MM.1S (cell line): ENCODE data around the gene LRRC14B.

Experiments used
- DNase-seq: peaks from one replicate; pipeline ENCODE4 v3.0.0-alpha.2; 2015
- H2AFZ ChIP-seq: fragments of 300-600 bp; sonication (generic); 2 replicates; pipeline ENCODE4 v1.6.0; 2016; ENCODE audit warnings: antibody characterized with exemption, low read length
- H3F3A ChIP-seq: fragments of 300-600 bp; sonication (generic); 2 replicates; pipeline ENCODE4 v1.6.1; 2016; ENCODE audit warnings: mild to moderate bottlenecking, antibody characterized with exemption, low read length, moderate library complexity, mixed read lengths; ENCODE audit not compliant: insufficient read depth
- H3K27ac ChIP-seq: fragments of 300-600 bp; sonication (generic); 2 replicates; pipeline ENCODE4 v1.5.1; 2016; ENCODE audit warnings: mild to moderate bottlenecking, low read length
- H3K27me3 ChIP-seq: fragments of 300-600 bp; sonication (generic); replicated peaks from 2 replicates; pipeline ENCODE4 v1.6.0; 2016; ENCODE audit warnings: low read length; ENCODE audit not compliant: insufficient read depth
- H3K36me3 ChIP-seq: fragments of 300-600 bp; sonication (generic); replicated peaks from 2 replicates; pipeline ENCODE4 v1.6.1; 2016; ENCODE audit warnings: mild to moderate bottlenecking, low read length, mixed read lengths; ENCODE audit not compliant: insufficient read depth
- H3K4me1 ChIP-seq: fragments of 300-600 bp; sonication (generic); 2 replicates; pipeline ENCODE4 v1.6.1; 2016; ENCODE audit warnings: low read length, mixed read lengths
- H3K4me2 ChIP-seq: fragments of 300-600 bp; sonication (generic); 2 replicates; pipeline ENCODE4 v1.6.0; 2016; ENCODE audit warnings: low read depth, low read length
- H3K4me3 ChIP-seq: fragments of 300-600 bp; sonication (generic); 2 replicates; pipeline ENCODE4 v1.5.1; 2016; ENCODE audit warnings: low read length, mixed read lengths
- H3K79me2 ChIP-seq: fragments of 300-600 bp; sonication (generic); 2 replicates; pipeline ENCODE4 v1.6.1; 2016; ENCODE audit warnings: mixed run types, low read length, mixed read lengths
- H3K9ac ChIP-seq: fragments of 300-600 bp; sonication (generic); 2 replicates; pipeline ENCODE4 v1.6.1; 2016; ENCODE audit warnings: low read length, mixed read lengths
- H3K9me2 ChIP-seq: fragments of 300-600 bp; sonication (generic); replicated peaks from 2 replicates; pipeline ENCODE4 v1.6.1; 2016; ENCODE audit warnings: mild to moderate bottlenecking, low read length, mixed read lengths; ENCODE audit not compliant: insufficient read depth
- H3K9me3 ChIP-seq: fragments of 300-600 bp; sonication (generic); replicated peaks from 2 replicates; pipeline ENCODE4 v1.6.1; 2016; ENCODE audit warnings: mild to moderate bottlenecking, low read length, mixed read lengths; ENCODE audit not compliant: insufficient read depth
- H4K20me1 ChIP-seq: fragments of 300-600 bp; sonication (generic); 2 replicates; pipeline ENCODE4 v1.6.1; 2016; ENCODE audit warnings: mild to moderate bottlenecking, low read length, moderate library complexity, mixed read lengths; ENCODE audit not compliant: insufficient read depth
- EZH2 ChIP-seq: fragments of 300-600 bp; sonication (generic); optimal IDR thresholded peaks from 2 replicates; pipeline ENCODE3; 2017; ENCODE audit warnings: low read depth, mild to moderate bottlenecking, antibody characterized with exemption, low read length, mixed read lengths
- EZH2phosphoT487 ChIP-seq: fragments of 300-600 bp; sonication (generic); IDR thresholded peaks from 2 replicates; pipeline ENCODE4 v1.6.1; 2018; ENCODE audit warnings: antibody characterized with exemption, low read length
- TF ChIP-seq, protein P1 (sequence below): fragments of 300-600 bp; sonication (generic); IDR thresholded peaks from 2 replicates; pipeline ENCODE4 v1.5.1; 2016; ENCODE audit warnings: antibody characterized with exemption, low read length, mixed read lengths

Gene LRRC14B

GRCh38 chr5:153256-153655 lies 38.0 kb upstream of the LRRC14B start:
- Histone ChIP-seq H4K20me1 (no peaks in the 10 kb centered on the region), H3K27me3 (0 out of 2 replicates have a peak, but pooled peaks cover 8% of the 10 kb centered on the region), H3K9me3 (no peaks in the 10 kb centered on the region), H3K9me2 (no peaks in the 10 kb centered on the region), H3K79me2 (no peaks in the 10 kb centered on the region), H3K27ac (no peak overlapping the region), H3K4me1 (no peaks in the 10 kb centered on the region), H3K9ac (no peak overlapping the region), H3K4me3 (no peak overlapping the region), H2AFZ (no peak overlapping the region), H3K36me3 (no peaks in the 10 kb centered on the region), H3F3A (no peaks in the 10 kb centered on the region), H3K4me2 (no peak overlapping the region)
- TF ChIP-seq, protein P1, sequence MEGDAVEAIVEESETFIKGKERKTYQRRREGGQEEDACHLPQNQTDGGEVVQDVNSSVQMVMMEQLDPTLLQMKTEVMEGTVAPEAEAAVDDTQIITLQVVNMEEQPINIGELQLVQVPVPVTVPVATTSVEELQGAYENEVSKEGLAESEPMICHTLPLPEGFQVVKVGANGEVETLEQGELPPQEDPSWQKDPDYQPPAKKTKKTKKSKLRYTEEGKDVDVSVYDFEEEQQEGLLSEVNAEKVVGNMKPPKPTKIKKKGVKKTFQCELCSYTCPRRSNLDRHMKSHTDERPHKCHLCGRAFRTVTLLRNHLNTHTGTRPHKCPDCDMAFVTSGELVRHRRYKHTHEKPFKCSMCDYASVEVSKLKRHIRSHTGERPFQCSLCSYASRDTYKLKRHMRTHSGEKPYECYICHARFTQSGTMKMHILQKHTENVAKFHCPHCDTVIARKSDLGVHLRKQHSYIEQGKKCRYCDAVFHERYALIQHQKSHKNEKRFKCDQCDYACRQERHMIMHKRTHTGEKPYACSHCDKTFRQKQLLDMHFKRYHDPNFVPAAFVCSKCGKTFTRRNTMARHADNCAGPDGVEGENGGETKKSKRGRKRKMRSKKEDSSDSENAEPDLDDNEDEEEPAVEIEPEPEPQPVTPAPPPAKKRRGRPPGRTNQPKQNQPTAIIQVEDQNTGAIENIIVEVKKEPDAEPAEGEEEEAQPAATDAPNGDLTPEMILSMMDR, result no peak
- TF ChIP-seq EZH2, result no peak
- DNase-seq, result no peak

- Histone ChIP-seq H3K27ac (no peak overlapping the region), H3K79me2 (no peaks in the 10 kb centered on the region), H3K9ac (no peak overlapping the region), H3K9me3 (no peaks in the 10 kb centered on the region), H3K4me3 (no peak overlapping the region), H3F3A (no peaks in the 10 kb centered on the region), H4K20me1 (no peaks in the 10 kb centered on the region), H3K27me3 (peaks cover 8% of the 10 kb centered on the region; the same call in 1 of the 2 replicates), H3K36me3 (no peaks in the 10 kb centered on the region), H3K4me2 (no peak overlapping the region), H3K9me2 (no peaks in the 10 kb centered on the region), H3K4me1 (no peaks in the 10 kb centered on the region), H2AFZ (no peak overlapping the region)
- no peak for DNase-seq
- no peak for TF ChIP-seq EZH2
- TF ChIP-seq EZH2phosphoT487, result no peak
- TF ChIP-seq, protein P1, result no peak
These were observed 37.1 kb upstream of the LRRC14B start for GRCh38 chr5:154236-154635.

DNA sequence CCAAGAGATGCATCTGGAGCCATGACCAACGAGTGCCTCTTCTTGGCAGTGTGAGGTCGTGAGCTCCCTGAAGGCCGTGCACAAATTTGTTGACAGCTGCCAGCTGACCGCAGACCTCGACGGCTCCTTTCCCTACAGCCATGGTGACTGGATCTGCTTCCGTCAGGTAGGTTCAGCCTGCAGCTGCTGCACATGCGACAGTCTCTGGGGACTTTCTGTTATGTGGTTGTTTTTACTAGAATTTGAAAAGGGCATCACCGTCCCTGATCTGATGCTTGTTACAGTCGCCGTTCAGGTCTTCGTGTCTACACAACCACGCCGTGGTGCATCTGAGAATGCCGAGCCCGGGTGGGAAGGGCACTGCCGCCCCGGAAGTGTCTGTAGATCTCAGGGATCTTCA lies 36.5 kb upstream of the LRRC14B start:
- TF ChIP-seq EZH2phosphoT487 (no peak), EZH2 (no peak)
- TF ChIP-seq, protein P1, result no peak
- no peaks in the 10 kb centered on the region for H3K9me2 ChIP-seq
- peaks cover 13% of the 10 kb centered on the region for H3K27me3 ChIP-seq
- H2AFZ ChIP-seq, result no peak overlapping the region
- no peaks in the 10 kb centered on the region for H3K79me2 ChIP-seq
- no peak overlapping the region for H3K4me2 ChIP-seq
- no peaks in the 10 kb centered on the region for H3K9me3 ChIP-seq
- H4K20me1 ChIP-seq, result no peaks in the 10 kb centered on the region
- no peaks in the 10 kb centered on the region for H3K36me3 ChIP-seq
- no peak overlapping the region for H3K4me3 ChIP-seq
- H3F3A ChIP-seq, result no peaks in the 10 kb centered on the region
- no peak overlapping the region for H3K27ac ChIP-seq
- DNase-seq, result no peak
- no peak overlapping the region for H3K9ac ChIP-seq
- no peaks in the 10 kb centered on the region for H3K4me1 ChIP-seq
